Measurements from ENCODE around the gene KCNG3.

The KCNG3 gene

GRCh38 chr2:42493468-42494354, at the start of gene KCNG3:
Gene KCNG3 (minus strand): TSS chr2:42493982. CDS start chr2:42493501, 481 bp downstream.
- Histone ChIP-seq H3K9me3 (no peaks in the 10 kb centered on the region), H3K9ac (peak within 1 kb of the TSS; percentile 67), H3K4me3 (peak within 1 kb of the TSS; percentile 72), H3K4me2 (peak within 1 kb of the TSS; percentile 99), H3K27ac (peak within 1 kb of the TSS; percentile 48), H4K20me1 (no peaks in the 10 kb centered on the region), H3K4me1 (peaks cover 13% of the 10 kb centered on the region; the same call in 1 of the 2 replicates), H3K36me3 (no peaks in the 10 kb centered on the region), H3K27me3 (peaks cover 10% of the 10 kb centered on the region; the same call in 1 of the 2 replicates)
- no peak for TF ChIP-seq Cebpa-rat (IDR thresholded peaks at IDR 0.05)

DNA sequence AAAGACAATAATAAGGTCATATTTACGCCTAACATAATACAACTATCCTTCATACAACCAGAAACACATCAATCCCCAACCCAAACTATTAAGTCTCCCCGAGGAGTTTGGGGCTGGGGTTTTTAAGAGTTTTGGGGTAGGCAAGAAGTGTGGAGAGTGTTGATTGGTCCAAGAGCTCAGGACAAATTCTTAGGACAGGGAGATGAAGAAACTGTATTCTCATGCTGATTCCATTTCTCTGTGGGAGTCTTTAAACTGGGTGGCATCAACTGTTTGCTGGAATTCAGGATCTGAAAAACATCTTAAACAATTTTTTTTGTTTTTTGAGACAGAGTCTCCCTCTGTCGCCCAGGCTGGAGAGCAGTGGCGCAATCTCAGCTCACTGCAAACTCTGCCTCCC, 49.1 kb upstream of the KCNG3 start:
- Histone ChIP-seq H3K9me3 (no peaks in the 10 kb centered on the region), H3K27me3 (no peaks in the 10 kb centered on the region), H3K4me2 (no peak overlapping the region), H3K4me3 (no peak overlapping the region), H3K27ac (no peak overlapping the region), H3K4me1 (peaks cover 18% of the 10 kb centered on the region; the same call in 1 of the 2 replicates), H3K9ac (no peak overlapping the region), H4K20me1 (no peaks in the 10 kb centered on the region), H3K36me3 (no peaks in the 10 kb centered on the region)
- TF ChIP-seq Cebpa-rat (IDR thresholded peaks at IDR 0.05) = no peak

DNA sequence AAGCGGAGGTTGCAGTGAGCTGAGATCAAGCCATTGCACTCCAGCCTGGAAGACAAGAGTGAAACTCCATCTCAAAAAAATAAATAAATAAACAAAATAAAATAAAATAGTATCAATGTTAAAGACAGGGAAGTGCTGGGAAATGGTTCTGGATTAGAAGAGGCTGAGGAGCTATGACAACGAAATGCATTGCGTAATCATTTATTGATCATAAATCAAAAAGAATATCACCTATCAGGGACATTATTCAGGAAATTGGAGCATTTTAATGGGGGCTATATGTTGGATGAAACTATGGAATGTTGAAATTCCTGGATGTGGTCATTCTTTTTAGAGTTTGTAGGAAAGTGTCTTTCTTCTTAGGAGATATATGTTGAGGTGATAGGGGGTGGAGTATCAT, 43.7 kb upstream of the KCNG3 start:
- Histone ChIP-seq H3K9ac (no peak overlapping the region), H3K27me3 (no peaks in the 10 kb centered on the region), H3K9me3 (no peaks in the 10 kb centered on the region), H4K20me1 (no peaks in the 10 kb centered on the region), H3K36me3 (no peaks in the 10 kb centered on the region), H3K4me1 (peaks cover 7% of the 10 kb centered on the region; the same call in 1 of the 2 replicates), H3K4me3 (no peak overlapping the region), H3K27ac (no peak overlapping the region), H3K4me2 (no peak overlapping the region)
- peak; percentile 66; the same call in 1 of the 2 replicates for TF ChIP-seq Cebpa-rat (IDR thresholded peaks at IDR 0.05)

DNA sequence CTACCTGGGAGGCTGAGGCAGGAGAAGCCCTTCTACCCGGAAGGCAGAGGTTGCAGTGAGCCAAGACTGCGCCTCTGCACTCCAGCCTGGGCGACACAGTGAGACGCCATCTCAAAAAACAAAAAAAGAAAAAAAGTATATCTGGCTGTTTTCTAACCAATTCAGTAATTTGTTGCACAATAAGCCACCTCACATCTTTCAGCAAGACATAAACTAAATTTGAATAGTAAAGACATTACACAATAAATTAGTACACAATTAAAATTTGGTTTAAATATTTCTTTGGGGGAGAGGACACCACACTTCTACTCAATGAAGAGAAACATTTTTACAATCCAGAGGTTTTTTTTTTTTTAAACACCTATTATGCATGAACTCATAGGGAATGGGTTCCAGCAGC, 38.6 kb upstream of the KCNG3 start:
- H3K36me3 ChIP-seq = no peaks in the 10 kb centered on the region
- no peak overlapping the region for H3K27ac ChIP-seq
- H4K20me1 ChIP-seq = no peaks in the 10 kb centered on the region
- no peaks in the 10 kb centered on the region for H3K4me1 ChIP-seq
- no peaks in the 10 kb centered on the region for H3K27me3 ChIP-seq
- H3K9me3 ChIP-seq = no peaks in the 10 kb centered on the region
- no peak overlapping the region for H3K4me2 ChIP-seq
- no peak overlapping the region for H3K9ac ChIP-seq
- H3K4me3 ChIP-seq = no peak overlapping the region
- TF ChIP-seq Cebpa-rat (IDR thresholded peaks at IDR 0.05) = no peak

GRCh38 chr2:42523341-42523740, 29.6 kb upstream of the KCNG3 start:
- no peaks in the 10 kb centered on the region for H3K27me3 ChIP-seq
- H3K36me3 ChIP-seq = no peaks in the 10 kb centered on the region
- H4K20me1 ChIP-seq = no peaks in the 10 kb centered on the region
- H3K4me3 ChIP-seq = no peak overlapping the region
- no peak for TF ChIP-seq Cebpa-rat (IDR thresholded peaks at IDR 0.05)
- H3K9ac ChIP-seq = no peak overlapping the region
- H3K27ac ChIP-seq = no peak overlapping the region
- H3K4me1 ChIP-seq = no peaks in the 10 kb centered on the region
- no peak overlapping the region for H3K4me2 ChIP-seq
- H3K9me3 ChIP-seq = peaks cover 9% of the 10 kb centered on the region

GRCh38 chr2:42522035-42522434, 28.3 kb upstream of the KCNG3 start:
- Histone ChIP-seq H4K20me1 (no peaks in the 10 kb centered on the region), H3K4me2 (no peak overlapping the region), H3K27me3 (no peaks in the 10 kb centered on the region), H3K9ac (no peak overlapping the region), H3K36me3 (no peaks in the 10 kb centered on the region), H3K4me3 (no peak overlapping the region), H3K27ac (no peak overlapping the region), H3K9me3 (peaks cover 8% of the 10 kb centered on the region), H3K4me1 (no peaks in the 10 kb centered on the region)
- TF ChIP-seq Cebpa-rat (IDR thresholded peaks at IDR 0.05) = no peak

GRCh38 chr2:42519624-42520023, 25.8 kb upstream of the KCNG3 start:
- no peaks in the 10 kb centered on the region for H3K27me3 ChIP-seq
- H3K9ac ChIP-seq = no peak overlapping the region
- no peaks in the 10 kb centered on the region for H4K20me1 ChIP-seq
- no peak for TF ChIP-seq Cebpa-rat (IDR thresholded peaks at IDR 0.05)
- H3K27ac ChIP-seq = no peak overlapping the region
- no peak overlapping the region for H3K4me2 ChIP-seq
- no peak overlapping the region for H3K4me3 ChIP-seq
- H3K4me1 ChIP-seq = no peaks in the 10 kb centered on the region
- H3K36me3 ChIP-seq = no peaks in the 10 kb centered on the region
- no peaks in the 10 kb centered on the region for H3K9me3 ChIP-seq

- Histone ChIP-seq H3K4me3 (no peak overlapping the region), H3K36me3 (no peaks in the 10 kb centered on the region), H3K27ac (no peak overlapping the region), H3K4me2 (no peak overlapping the region), H4K20me1 (no peaks in the 10 kb centered on the region), H3K4me1 (0 out of 2 replicates have a peak, but pooled peaks cover under 1% of the 10 kb centered on the region), H3K9me3 (no peaks in the 10 kb centered on the region), H3K9ac (no peak overlapping the region), H3K27me3 (no peaks in the 10 kb centered on the region)
- TF ChIP-seq Cebpa-rat (IDR thresholded peaks at IDR 0.05) = no peak
Measured at GRCh38 chr2:42516418-42516901, 22.7 kb upstream of the KCNG3 start.

- no peaks in the 10 kb centered on the region for H3K27me3 ChIP-seq
- H3K4me2 ChIP-seq = no peak overlapping the region
- no peaks in the 10 kb centered on the region for H3K9me3 ChIP-seq
- no peak overlapping the region for H3K9ac ChIP-seq
- peaks cover 16% of the 10 kb centered on the region for H3K4me1 ChIP-seq
- no peak overlapping the region for H3K4me3 ChIP-seq
- H4K20me1 ChIP-seq = no peaks in the 10 kb centered on the region
- no peaks in the 10 kb centered on the region for H3K36me3 ChIP-seq
- no peak overlapping the region for H3K27ac ChIP-seq
- no peak for TF ChIP-seq Cebpa-rat (IDR thresholded peaks at IDR 0.05)
Measured at GRCh38 chr2:42513252-42513918, 19.6 kb upstream of the KCNG3 start.

All from BLaER1 (cell line).